PC-9 (cell line): ENCODE data around the gene ALLC.

ENCODE experiments used
- CTCF ChIP-seq: fragments of 200-600 bp; sonication (generic); conservative IDR thresholded peaks from 2 replicates; pipeline ENCODE4 v1.6.1; 2017; ENCODE audit warnings: mixed run types, antibody characterized with exemption, mild to moderate bottlenecking, moderate library complexity
- EZH2 ChIP-seq: fragments of 200-600 bp; sonication (generic); IDR thresholded peaks from 2 replicates; pipeline ENCODE4 v1.8.0; 2017; ENCODE audit warnings: antibody characterized with exemption, low read depth

- TF ChIP-seq EZH2, result no peak
- TF ChIP-seq CTCF, result no peak
Observed at GRCh38 chr2:3703757-3704355, 45.9 kb downstream of the ALLC start.
